ENCODE data around the gene KLHL8.
"Not testable (repeated sequence)": the region's sequence is repeated elsewhere in the genome, so short reads cannot be mapped to it uniquely, and the experiment has no call there.

The KLHL8 gene

GRCh38 chr4:87227751-87228151, 7.3 kb upstream of the KLHL8 start:
- no peak for DNase-seq (ENCODE audit: low read depth)

GRCh38 chr4:87225936-87226335, 5.5 kb upstream of the KLHL8 start:
- no peak for DNase-seq (ENCODE audit: low read depth)

GRCh38 chr4:87224141-87224923, 3.9 kb upstream of the KLHL8 start:
- no peak for DNase-seq (ENCODE audit: low read depth)

GRCh38 chr4:87219632-87220093, 755 bp downstream of the KLHL8 start:
- DNase-seq (ENCODE audit: low read depth) = no peak

- not testable (repeated sequence) for DNase-seq (ENCODE audit: low read depth)
These were observed 3.1 kb downstream of the KLHL8 start for GRCh38 chr4:87217235-87217763.

- no peak for DNase-seq (ENCODE audit: low read depth)
These were observed 3.9 kb downstream of the KLHL8 start for GRCh38 chr4:87216469-87216868.

GRCh38 chr4:87213421-87214075, 6.9 kb downstream of the KLHL8 start:
- DNase-seq (ENCODE audit: low read depth) = no peak

GRCh38 chr4:87211249-87211952, 9.0 kb downstream of the KLHL8 start:
- DNase-seq (ENCODE audit: low read depth) = no peak

GRCh38 chr4:87209696-87210095, 10.7 kb downstream of the KLHL8 start:
- DNase-seq (ENCODE audit: low read depth) = no peak

- no peak for DNase-seq (ENCODE audit: low read depth)
These were observed 11.2 kb downstream of the KLHL8 start for GRCh38 chr4:87209182-87209581.

GRCh38 chr4:87204559-87204958, 15.9 kb downstream of the KLHL8 start:
- no peak for DNase-seq (ENCODE audit: low read depth)

GRCh38 chr4:87196927-87197326, 23.5 kb downstream of the KLHL8 start:
- DNase-seq (ENCODE audit: low read depth) = no peak

- no peak for DNase-seq (ENCODE audit: low read depth)
These were observed 24.3 kb downstream of the KLHL8 start for GRCh38 chr4:87196146-87196545.

- no peak for DNase-seq (ENCODE audit: low read depth)
These were observed 26.3 kb downstream of the KLHL8 start for GRCh38 chr4:87193958-87194675.

GRCh38 chr4:87192145-87192919, 28.1 kb downstream of the KLHL8 start:
- no peak for DNase-seq (ENCODE audit: low read depth)

- no peak for DNase-seq (ENCODE audit: low read depth)
These were observed 31.5 kb downstream of the KLHL8 start for GRCh38 chr4:87188932-87189331.

GRCh38 chr4:87188048-87188447, 32.4 kb downstream of the KLHL8 start:
- no peak for DNase-seq (ENCODE audit: low read depth)

GRCh38 chr4:87185146-87185870, 35.1 kb downstream of the KLHL8 start:
- DNase-seq (ENCODE audit: low read depth) = no peak

- no peak for DNase-seq (ENCODE audit: low read depth)
These were observed 39.7 kb downstream of the KLHL8 start for GRCh38 chr4:87180767-87181166.

- no peak for DNase-seq (ENCODE audit: low read depth)
These were observed 40.7 kb downstream of the KLHL8 start for GRCh38 chr4:87179751-87180150.

- no peak for DNase-seq (ENCODE audit: low read depth)
These were observed 45.7 kb downstream of the KLHL8 start for GRCh38 chr4:87174672-87175071.
